H1 (cell line): ENCODE data around the gene PRKCD. TPM values are rescaled to one million over a fixed set of nuclear protein-coding genes. Genes with fewer than 3 reads are reported as not detected.

Source experiments
- ATF2 ChIP-seq: IDR thresholded peaks from 2 replicates; pipeline ENCODE4 v1.6.1; 2012; ENCODE audit warnings: low read length, inconsistent platforms
- ATF3 ChIP-seq: IDR thresholded peaks from 2 replicates; pipeline ENCODE4 v1.6.1; 2011; ENCODE audit warnings: low read depth, mild to moderate bottlenecking, low read length; ENCODE audit not compliant: insufficient read depth
- BACH1 ChIP-seq: IDR thresholded peaks from 2 replicates; pipeline ENCODE4 v1.6.1; 2012; ENCODE audit warnings: low read length, improper control_type of control experiment
- CBX8 ChIP-seq: fragments of 300-800, 300-1000 bp; sonication (generic); IDR thresholded peaks from 2 replicates; pipeline ENCODE4 v1.7.1; 2016; ENCODE audit warnings: low read depth, low read length, borderline replicate concordance
- CHD1 ChIP-seq: IDR thresholded peaks from 2 replicates; pipeline ENCODE4 v1.6.1; 2012; ENCODE audit warnings: low read depth, low read length, improper control_type of control experiment
- CTCF ChIP-seq, 3 experiments: IDR thresholded peaks; 1 replicate in 2 of 3; 2 replicates in 1 of 3; pipeline versions ENCODE4 v1.5.1 to v1.6.1; 2011; ENCODE audit warnings: low read length in 3 of 3, mild to moderate bottlenecking in 3 of 3, inconsistent platforms in 2 of 3, low read depth in 1 of 3, moderate library complexity in 1 of 3; ENCODE audit not compliant: insufficient read depth in 1 of 3; ENCODE audit errors: control extremely low read depth in 1 of 3
- HDAC6 ChIP-seq: IDR thresholded peaks from one replicate; pipeline ENCODE4 v1.7.1; 2012; ENCODE audit warnings: low read depth, mild to moderate bottlenecking, inconsistent platforms, low read length, moderate library complexity
- JUN ChIP-seq: IDR thresholded peaks from 2 replicates; pipeline ENCODE4 v1.6.1; 2011; ENCODE audit warnings: low read depth, mild to moderate bottlenecking, improper control_type of control experiment, low read length
- JUND ChIP-seq: IDR thresholded peaks from 2 replicates; pipeline ENCODE4 v1.6.1; 2011; ENCODE audit warnings: mild to moderate bottlenecking, improper control_type of control experiment, low read length
- NANOG ChIP-seq: IDR thresholded peaks from 2 replicates; pipeline ENCODE4 v1.6.1; 2011; ENCODE audit warnings: low read length, low read depth, mild to moderate bottlenecking, inconsistent platforms; ENCODE audit not compliant: insufficient read depth, poor library complexity, severe bottlenecking
- POLR2A ChIP-seq, 2 experiments: IDR thresholded peaks; 1 replicate in 1 of 2; 2 replicates in 1 of 2; pipeline ENCODE4 v1.6.1; 2011; ENCODE audit warnings: low read depth in 2 of 2, low read length in 2 of 2, mild to moderate bottlenecking in 2 of 2; ENCODE audit errors: control extremely low read depth in 1 of 2
- POLR2AphosphoS5 ChIP-seq: IDR thresholded peaks from 2 replicates; pipeline ENCODE4 v1.6.1; 2011; ENCODE audit warnings: low read depth, low read length
- POU5F1 ChIP-seq: IDR thresholded peaks from 2 replicates; pipeline ENCODE4 v1.6.1; 2011; ENCODE audit warnings: low read depth, mild to moderate bottlenecking, low read length, moderate library complexity
- RAD21 ChIP-seq, 2 experiments: IDR thresholded peaks in 1 of 2; conservative IDR thresholded peaks in 1 of 2; 2 replicates each; pipeline ENCODE4 v1.6.1; 2011; ENCODE audit warnings: low read depth in 2 of 2, low read length in 2 of 2, improper control_type of control experiment in 1 of 2, inconsistent platforms in 1 of 2, mild to moderate bottlenecking in 1 of 2, moderate library complexity in 1 of 2
- RBBP5 ChIP-seq: IDR thresholded peaks from 2 replicates; pipeline ENCODE4 v1.7.1; 2012; ENCODE audit warnings: low read depth, mild to moderate bottlenecking, inconsistent platforms, low read length, moderate library complexity, borderline replicate concordance
- RXRA ChIP-seq: IDR thresholded peaks from 2 replicates; pipeline ENCODE4 v1.6.1; 2011; ENCODE audit warnings: low read depth, mild to moderate bottlenecking, low read length, moderate library complexity; ENCODE audit not compliant: insufficient read depth
- SIN3A ChIP-seq, 2 experiments: IDR thresholded peaks in 1 of 2; conservative IDR thresholded peaks in 1 of 2; 2 replicates each; pipeline ENCODE4 v1.6.1; 2011 to 2012; ENCODE audit warnings: low read length in 2 of 2, improper control_type of control experiment in 1 of 2, low read depth in 1 of 2, mild to moderate bottlenecking in 1 of 2
- SP1 ChIP-seq: IDR thresholded peaks from 2 replicates; pipeline ENCODE4 v1.6.1; 2011; ENCODE audit warnings: low read depth, low read length
- SP4 ChIP-seq: IDR thresholded peaks from 2 replicates; pipeline ENCODE4 v1.6.1; 2012; ENCODE audit warnings: low read length, inconsistent platforms
- YY1 ChIP-seq: IDR thresholded peaks from 2 replicates; pipeline ENCODE4 v1.6.1; 2011; ENCODE audit warnings: low read depth, mild to moderate bottlenecking, low read length
- polyA plus RNA-seq, 7 experiments: library from polyadenylated mRNA; depleted of rRNA in 3 of 7; stranded (reverse) in 5 of 7; unstranded in 2 of 7; fragments of >200 nt in 5 of 7; fragments of 200-250 nt in 2 of 7; gene quantifications; 1 replicate in 5 of 7; 2 replicates in 1 of 7; 4 replicates in 1 of 7; pipeline versions ENCODE4 v1.2.1 to v1.2.3, GENCODE V29; 2011 to 2013; ENCODE audit warnings: missing spikeins in 2 of 7, mixed read lengths in 2 of 7
- total RNA-seq: library from RNA; stranded (reverse); fragmentation: NEBNext Ultra II Directional; extraction: Animal tissue kit (Norgen Biotek cat#: 25700); gene quantifications from 2 replicates; pipeline ENCODE4 v1.2.1, GENCODE V29; 2021

The PRKCD gene
- total and polyA plus RNA-seq, 2 of the 8 experiments (the other 6 are each of a cell fraction or from before 2014, with no cell fraction given), result 22.6 to 23.9 TPM

GRCh38 chr3:53219895-53220483 lies 59.0 kb downstream of the PRKCD start (continued):
- TF ChIP-seq YY1, result no peak
- TF ChIP-seq CTCF (IDR thresholded peaks at IDR 0.05; ENCODE audit: control extremely low read depth in 1 of 3, insufficient read depth in 1 of 3, low read depth in 1 of 3, low read length in 3 of 3), result peak in 2 of 3 experiments; percentile 97 to 98; a peak in 3 of 4 replicates
- TF ChIP-seq ATF2, result no peak
- 0 out of 4 replicates have a peak, but pooled peaks of 1 of the 2 experiments have one; percentile 21 for TF ChIP-seq SIN3A (conservative IDR thresholded peaks at IDR 0.05 in 1 of 2, IDR thresholded peaks at IDR 0.05 in 1 of 2; ENCODE audit: low read depth in 1 of 2, low read length in 2 of 2)
- no peak for TF ChIP-seq RBBP5
- TF ChIP-seq ATF3, result no peak
- peak in 1 of 2 experiments; percentile 27; a peak in 1 of 3 replicates for TF ChIP-seq POLR2A (IDR thresholded peaks at IDR 0.05; ENCODE audit: control extremely low read depth in 1 of 2, low read depth in 2 of 2, low read length in 2 of 2)
- no peak for TF ChIP-seq SP1
- TF ChIP-seq HDAC6, result no peak
- TF ChIP-seq POLR2AphosphoS5, result peak; percentile 73; the same call in 1 of the 2 replicates
- no peak for TF ChIP-seq SP4
- no peak for TF ChIP-seq BACH1
- no peak for TF ChIP-seq JUND
- TF ChIP-seq RAD21 (IDR thresholded peaks at IDR 0.05 in 1 of 2, conservative IDR thresholded peaks at IDR 0.05 in 1 of 2; ENCODE audit: low read depth in 2 of 2, low read length in 2 of 2), result peak; percentile 85 to 89
- no peak for TF ChIP-seq NANOG
- TF ChIP-seq POU5F1, result no peak
- no peak for TF ChIP-seq CHD1
- no peak for TF ChIP-seq RXRA
- no peak for TF ChIP-seq CBX8
- no peak for TF ChIP-seq JUN
